Skeletal muscle cell (primary cell): ENCODE data around the gene CLDN1.

ENCODE experiments used
- DNase-seq: peaks from one replicate; pipeline ENCODE4 v3.0.0-alpha.2; 2010; ENCODE audit warnings: low read depth
- H3K4me3 ChIP-seq: 2 replicates; pipeline ENCODE4 v1.5.1; 2011; ENCODE audit warnings: low read depth, mild to moderate bottlenecking, control low read depth, low read length, moderate library complexity

CLDN1 gene, protein sequence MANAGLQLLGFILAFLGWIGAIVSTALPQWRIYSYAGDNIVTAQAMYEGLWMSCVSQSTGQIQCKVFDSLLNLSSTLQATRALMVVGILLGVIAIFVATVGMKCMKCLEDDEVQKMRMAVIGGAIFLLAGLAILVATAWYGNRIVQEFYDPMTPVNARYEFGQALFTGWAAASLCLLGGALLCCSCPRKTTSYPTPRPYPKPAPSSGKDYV

DNA sequence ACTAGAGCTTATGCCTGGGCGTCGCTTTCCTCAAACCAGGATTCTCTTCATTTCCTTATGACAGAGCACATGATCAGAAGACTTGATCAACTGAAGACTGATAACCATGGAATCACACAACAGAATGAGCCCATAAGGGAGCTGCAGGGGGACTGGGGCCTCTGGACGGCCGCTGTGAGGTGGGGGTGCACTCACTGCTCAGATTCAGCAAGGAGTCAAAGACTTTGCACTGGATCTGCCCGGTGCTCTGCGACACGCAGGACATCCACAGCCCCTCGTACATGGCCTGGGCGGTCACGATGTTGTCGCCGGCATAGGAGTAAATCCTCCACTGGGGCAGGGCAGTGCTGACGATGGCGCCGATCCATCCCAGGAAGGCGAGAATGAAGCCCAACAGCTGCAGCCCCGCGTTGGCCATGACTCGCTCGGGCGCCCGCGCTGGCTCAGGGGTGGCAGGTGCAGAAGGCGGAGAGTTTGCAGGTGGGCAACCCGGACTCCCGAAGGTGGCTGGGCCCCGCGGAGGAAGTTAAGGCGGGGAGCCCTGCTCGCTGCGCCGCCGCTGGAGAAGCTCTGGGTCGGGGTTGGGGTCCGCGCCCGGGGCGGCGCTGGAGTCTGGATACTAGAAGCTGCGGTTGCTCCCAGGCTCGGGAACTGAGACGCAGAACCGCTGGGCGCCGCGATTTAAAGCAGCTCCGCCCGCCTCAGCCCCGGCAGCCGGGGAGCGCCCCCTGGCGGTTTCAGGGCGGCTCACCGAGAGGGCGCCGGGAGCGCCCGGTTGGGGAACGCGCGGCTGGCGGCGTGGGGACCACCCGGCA, at the start of gene CLDN1:
CLDN1 (minus strand) TSS at position 658 of the 815 bp plus-strand sequence; CDS start at position 418, 240 bp downstream.
- peak within 1 kb of the TSS; percentile 55 for H3K4me3 ChIP-seq
- DNase-seq, result no peak

DNA sequence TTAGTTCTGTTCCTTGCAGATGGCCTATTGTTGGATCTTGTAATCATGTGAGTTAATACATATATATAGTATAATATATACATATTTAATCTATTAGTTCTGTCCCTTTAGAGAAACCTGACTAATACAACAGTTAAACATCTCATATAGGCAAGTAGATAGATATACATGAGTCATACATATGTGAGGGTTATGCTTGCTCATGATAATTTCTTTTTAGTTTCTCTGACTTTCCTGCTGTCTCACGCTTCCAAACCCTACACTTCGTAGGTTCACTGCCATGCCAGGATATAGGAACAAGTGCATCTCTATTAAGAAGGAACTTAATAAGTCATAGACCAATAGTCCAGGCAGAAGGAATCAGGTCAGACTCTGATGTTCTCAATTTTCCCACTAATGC, 48.9 kb upstream of the CLDN1 start:
- no peak for DNase-seq
- no peak overlapping the region for H3K4me3 ChIP-seq

DNA sequence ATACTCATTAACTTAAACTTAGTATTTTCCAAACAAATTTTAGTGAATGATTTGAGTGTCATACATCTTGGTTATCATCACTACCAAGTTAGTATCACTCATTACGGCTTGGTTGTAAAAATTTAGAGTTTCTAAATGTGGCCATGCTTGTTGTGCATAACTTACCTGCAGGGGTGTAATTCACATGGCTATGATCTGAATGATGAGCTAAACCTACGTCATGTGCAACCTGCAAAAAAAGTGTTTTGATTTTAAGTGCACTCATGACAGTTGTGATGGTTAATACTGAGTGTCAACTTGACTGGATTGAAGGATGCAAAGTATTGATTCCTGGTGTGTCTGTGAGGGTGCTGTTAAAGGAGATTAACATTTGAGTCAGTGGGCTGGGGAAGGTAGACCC, 48.1 kb upstream of the CLDN1 start:
- H3K4me3 ChIP-seq, result no peak overlapping the region
- DNase-seq, result no peak

DNA sequence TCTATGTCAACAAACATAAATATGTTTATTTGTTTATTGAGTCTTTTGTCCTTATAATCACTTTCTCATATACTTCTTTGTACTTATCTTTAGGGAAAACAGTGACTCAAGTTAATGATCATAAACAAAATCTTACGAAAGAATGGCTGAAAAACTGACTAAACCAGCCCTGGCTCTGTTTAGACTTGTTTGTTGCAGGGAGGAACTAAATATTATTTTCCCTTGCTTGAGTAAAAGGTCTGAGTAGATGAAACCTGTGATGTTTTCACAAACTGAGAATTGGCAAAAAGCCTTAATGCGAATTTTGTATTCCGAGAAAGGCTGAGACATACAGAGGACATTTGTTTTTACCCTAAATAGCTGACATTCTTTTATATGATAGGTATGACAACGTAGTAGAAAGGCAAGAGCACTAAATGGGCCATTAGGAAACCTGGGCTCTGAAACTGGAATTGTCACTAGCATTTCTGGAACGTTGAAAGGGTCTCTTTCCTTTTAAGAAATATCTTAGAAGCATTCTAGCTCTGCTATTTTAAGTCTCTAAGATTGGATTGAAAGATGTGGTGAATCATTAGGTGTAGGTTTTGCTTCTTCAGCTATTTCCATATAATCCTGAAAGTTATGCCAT, 47.5 kb upstream of the CLDN1 start:
- no peak for DNase-seq
- H3K4me3 ChIP-seq, result no peak overlapping the region

DNA sequence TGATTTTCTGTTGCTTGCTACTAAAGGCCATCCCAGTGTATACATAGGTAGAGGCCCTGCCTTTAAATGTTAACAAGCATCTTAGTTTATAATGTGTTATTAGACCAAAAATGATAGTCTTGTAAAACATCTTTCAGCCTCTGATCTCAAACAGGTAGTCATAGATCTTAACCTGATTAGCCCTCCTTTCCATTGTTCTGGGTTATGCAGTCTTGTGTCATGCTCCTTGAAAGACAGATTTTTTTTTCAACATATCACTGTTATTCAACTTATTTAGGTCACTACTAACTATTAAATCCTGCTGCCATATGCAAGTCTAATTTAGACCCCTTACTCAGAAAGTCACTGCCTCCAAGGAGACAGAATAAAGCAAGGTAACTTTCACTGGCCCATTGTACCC, 46.6 kb upstream of the CLDN1 start:
- H3K4me3 ChIP-seq, result no peak overlapping the region

DNA sequence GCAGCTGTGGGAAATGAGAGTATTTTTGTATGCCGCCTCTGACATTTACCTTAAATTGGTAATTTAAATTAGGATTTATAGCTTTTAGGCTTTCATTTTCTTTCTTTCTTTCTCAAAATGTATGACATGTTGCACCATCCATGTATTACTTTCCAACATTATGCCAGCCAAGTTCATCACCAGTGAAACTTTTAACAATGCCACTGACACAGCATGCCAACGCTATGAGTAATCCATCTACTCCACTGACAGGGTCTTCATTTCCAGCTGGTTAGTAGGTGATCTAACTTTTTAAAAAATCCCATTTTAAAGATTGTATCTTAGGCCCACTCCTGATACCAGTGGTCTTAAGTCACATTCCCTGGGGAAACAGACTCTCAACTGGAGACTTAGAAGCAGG, 43.9 kb upstream of the CLDN1 start:
- H3K4me3 ChIP-seq, result no peak overlapping the region
- no peak for DNase-seq

More for the DNA sequence above, 46.6 kb upstream of the CLDN1 start:
- DNase-seq, result no peak

DNA sequence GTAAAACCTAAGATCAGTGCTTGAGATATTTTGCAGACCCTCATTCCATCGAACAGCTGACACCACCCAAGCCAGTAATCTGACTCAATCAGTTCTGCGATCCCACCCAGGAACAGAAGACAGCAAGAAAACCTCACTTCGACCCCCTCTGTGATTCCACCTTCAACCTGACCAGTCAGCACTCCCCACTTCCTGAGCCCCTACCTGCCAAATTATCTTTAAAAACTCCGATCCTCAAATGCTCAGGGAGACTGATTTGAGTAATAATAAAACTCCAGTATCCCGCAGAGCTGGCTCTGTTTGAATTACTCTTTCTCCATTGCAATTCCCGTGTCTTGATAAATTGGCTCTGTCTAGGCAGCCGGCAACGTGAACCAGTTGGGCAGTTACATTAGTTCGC, 40.0 kb upstream of the CLDN1 start:
- H3K4me3 ChIP-seq, result no peak overlapping the region
- DNase-seq, result no peak

DNA sequence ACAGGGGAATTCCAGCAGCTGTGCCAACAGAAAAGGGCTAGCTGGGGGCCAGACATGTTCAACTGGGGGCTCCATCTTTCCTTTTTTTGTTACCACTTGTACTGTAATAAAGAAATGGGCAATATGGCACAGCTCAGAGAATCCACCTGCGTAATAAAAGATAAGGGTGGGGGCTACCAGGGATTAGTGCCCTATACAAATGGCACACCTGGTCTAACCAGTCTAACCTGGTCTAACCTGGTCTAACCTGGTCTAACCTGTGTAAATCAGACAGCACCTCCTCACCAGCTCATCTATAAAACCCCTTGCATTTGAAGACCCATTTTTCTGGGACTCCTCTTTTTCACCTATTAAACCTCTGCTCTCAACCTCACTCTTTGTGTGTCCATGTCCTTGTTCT, 39.5 kb upstream of the CLDN1 start:
- no peak for DNase-seq
- H3K4me3 ChIP-seq, result no peak overlapping the region

DNA sequence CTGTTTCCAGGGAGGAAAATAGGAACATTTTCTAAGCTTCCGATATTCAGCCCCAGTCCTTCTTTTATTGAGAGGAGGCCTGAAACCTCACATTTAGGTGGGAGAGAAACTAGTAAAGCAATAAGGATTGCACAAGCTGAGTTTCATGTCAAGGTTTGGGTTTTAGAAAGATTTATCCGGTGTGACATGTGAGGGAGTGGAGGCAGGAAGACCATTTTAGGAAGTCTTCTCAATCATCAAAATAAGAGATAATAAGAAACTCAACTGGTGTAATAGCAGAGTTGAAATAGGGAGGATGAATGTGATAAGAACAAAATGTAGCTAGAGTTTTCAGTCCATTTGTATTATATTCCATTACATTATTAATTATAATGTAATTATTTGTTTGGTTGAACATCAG, 38.0 kb upstream of the CLDN1 start:
- H3K4me3 ChIP-seq, result no peak overlapping the region
- DNase-seq, result no peak

DNA sequence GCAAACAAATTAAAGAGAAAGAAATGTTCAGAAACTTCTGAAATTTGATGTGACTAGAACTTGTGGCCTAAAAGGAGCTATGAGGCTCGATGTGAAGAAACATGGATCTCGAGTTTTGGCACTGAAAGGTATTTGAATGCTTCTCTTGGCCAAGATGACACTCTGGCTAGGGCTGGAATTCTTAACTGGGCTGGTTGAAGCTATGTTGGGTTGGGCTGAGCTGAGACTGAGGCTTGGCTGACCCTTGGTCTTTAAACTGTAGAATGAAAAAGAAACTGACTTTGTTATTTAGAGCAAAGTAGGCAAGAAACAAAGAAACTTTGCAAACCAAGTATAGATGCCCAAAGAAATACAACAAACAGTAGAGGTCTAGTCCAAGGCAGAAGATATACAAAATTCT, 37.6 kb upstream of the CLDN1 start:
- no peak overlapping the region for H3K4me3 ChIP-seq
- no peak for DNase-seq

DNA sequence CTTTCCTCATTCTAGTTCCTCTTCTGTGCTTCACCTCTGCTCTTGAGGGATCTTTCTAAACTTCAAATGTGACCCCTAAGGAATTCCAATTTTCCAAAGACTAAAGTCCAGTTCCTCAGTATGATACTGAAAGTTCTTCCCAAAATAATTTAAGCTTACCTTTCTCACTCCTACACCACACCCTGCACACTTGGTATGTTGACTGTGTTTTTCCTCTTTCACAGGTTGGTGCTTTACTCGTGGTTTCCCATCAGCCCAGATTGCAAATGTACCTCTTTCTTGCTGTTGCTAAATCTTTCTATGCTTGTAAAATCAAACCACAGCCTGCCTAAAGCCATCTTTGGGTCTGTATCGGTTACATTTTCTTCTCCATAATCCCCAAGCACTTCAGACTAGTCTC, 35.2 kb upstream of the CLDN1 start:
- DNase-seq, result no peak

DNA sequence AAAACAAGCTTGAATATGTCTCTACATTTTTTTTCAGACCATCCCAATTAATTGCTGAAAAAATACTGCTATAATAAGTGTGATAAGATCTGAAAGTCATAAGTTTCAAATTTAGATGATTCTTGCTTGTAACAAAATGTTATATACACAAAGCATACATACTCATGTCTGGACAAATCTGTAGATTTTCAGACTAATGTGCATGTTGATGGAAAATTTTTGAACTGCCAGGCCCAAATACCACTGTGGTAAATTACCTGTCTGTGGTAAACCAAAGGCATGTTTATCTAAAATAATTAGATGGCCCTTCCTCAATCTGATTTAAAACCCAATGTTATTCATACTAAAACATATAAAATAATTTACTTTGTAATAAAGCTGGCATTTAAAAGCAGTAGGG, 34.0 kb upstream of the CLDN1 start:
- H3K4me3 ChIP-seq, result no peak overlapping the region
- DNase-seq, result no peak

More for the DNA sequence above, 35.2 kb upstream of the CLDN1 start:
- no peak overlapping the region for H3K4me3 ChIP-seq

DNA sequence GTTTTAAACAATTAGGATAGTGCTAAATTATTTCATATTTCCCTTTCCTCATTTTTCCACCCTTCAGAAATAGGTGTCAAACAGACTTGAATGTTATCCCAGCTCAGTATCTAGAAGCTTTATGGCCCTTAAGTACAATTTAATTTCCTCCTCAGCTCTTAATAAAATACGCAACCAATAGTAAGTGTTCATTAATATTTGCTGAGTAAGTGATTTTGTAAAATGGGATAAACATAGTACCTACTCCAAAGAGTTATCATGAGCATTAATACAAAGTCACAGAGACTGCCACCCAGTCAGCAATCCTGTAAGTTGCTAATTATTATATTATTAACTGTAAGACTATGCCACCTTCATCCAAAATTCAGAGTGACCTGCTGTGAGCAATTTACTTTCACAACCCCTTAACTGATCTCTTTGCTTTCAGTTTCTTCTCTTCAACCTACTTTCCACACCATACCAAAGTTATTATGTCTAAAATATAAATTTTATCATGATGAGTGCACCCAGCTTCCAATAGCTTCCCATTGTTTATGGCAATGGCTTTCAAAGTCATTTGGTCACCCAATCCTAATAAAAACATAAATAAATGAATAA, 30.7 kb upstream of the CLDN1 start:
- H3K4me3 ChIP-seq, result no peak overlapping the region
- no peak for DNase-seq

DNA sequence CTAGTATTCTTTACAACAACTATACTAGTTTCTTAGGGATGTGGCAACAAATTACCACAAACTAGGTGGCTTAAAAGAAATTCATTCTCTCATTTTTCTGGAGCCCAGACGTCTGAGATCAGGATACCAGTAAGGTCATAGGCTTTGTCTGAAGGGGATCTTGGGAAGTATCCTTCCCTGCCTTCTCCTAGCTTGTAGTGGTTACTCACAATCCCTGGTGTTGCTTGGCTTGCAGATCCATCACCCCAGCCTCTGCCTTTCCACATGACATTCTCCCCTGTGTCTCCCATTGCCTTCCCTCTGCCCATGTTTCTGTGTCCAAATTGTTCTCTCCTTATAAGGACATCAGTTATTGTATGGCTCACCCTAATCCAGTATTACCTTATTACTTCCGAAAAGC, 24.3 kb upstream of the CLDN1 start:
- H3K4me3 ChIP-seq, result no peak overlapping the region
- no peak for DNase-seq

DNA sequence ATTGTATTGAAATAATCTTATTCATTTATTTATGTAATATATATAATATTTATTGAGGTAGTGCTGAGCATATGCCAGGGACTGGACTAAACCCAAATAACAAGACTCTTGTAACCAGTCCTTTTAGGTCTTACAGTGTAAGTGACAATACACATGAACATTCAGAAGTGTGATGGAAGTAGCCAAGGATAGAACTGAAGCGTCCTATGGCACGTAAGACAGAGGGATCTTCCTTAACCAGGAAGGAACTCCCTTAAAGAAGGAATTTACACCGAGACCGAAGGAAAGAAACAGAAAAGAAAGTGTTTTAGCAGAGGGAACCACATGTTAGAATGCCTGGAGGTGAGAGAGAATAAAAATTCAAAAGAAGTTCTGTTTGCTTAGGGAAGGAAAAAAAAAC, 23.6 kb upstream of the CLDN1 start:
- H3K4me3 ChIP-seq, result no peak overlapping the region
- DNase-seq, result no peak

DNA sequence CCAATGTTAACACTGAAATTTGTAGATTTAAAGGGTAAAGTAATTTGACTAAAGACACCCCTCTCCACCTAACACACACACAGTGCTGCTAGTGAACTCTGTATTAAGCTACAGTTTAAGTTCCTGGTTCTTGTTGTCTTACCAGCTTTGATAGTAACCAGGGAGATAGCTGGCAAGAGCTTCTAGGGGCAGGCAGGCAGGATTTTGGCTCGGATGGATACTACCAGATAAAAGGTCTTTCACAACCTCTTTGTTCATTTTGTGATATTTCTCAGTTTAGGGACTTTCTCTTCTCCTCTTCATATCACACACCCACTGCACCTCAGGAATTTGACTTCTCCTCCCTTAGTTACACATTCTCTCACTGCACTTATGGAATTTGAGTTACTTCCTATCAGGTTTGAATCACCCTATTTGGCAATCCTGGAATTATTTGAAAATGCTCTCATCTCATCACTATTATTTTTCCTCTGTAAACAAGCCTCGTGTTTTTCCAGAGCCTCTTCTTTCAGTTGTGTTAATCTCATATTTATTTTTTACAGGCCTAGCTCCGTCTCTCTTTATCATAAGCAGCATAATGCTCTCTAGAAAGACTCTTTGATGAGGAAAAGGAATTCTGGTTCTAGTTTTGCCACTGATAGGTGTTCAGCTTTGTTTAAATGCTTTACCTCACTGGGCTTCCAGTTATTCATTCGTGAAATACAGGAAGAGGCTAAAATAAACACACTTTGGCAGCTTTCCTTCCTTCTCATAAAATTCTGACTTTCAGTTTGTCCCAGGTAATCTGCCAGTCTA, 23.0 kb upstream of the CLDN1 start:
- H3K4me3 ChIP-seq, result no peak overlapping the region
- peak; percentile 78 for DNase-seq

DNA sequence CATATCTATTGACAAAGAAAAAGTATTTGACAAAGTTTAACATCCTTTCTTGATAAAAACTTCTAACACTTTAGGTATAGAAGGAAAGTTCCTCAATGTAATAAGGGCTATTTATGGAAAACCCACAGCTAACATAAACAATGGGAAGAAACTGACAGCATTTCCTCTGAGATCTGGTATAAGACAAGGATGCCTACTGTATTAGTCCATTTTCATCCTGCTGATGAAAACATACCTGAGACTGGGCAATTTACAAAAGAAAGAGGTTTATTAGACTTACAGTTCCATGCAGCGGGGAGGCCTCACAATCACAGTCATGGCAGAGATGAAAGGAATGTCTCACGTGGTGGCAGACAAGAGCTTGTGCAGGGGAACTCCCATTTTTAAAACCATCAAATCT, 17.8 kb upstream of the CLDN1 start:
- H3K4me3 ChIP-seq, result no peak overlapping the region
- no peak for DNase-seq

DNA sequence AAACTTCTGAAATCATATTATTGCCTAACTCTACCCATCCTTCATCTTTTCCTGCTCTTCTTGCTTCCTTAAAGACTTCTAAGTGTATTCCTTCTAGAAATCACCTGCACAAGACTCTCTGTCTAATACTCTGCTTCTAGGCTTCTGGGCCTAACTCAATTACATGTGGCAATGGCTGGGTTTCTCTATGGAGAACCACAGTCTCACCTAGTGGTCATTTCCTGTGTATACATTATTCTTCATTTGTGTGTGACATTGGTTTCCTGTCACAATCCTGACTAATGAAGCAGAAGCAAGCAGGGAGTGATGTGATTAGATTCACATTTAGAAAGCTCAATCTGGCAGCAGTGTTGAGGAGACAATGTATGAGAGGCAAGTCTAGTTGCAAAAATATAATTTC, 16.9 kb upstream of the CLDN1 start:
- no peak overlapping the region for H3K4me3 ChIP-seq
- DNase-seq, result no peak

DNA sequence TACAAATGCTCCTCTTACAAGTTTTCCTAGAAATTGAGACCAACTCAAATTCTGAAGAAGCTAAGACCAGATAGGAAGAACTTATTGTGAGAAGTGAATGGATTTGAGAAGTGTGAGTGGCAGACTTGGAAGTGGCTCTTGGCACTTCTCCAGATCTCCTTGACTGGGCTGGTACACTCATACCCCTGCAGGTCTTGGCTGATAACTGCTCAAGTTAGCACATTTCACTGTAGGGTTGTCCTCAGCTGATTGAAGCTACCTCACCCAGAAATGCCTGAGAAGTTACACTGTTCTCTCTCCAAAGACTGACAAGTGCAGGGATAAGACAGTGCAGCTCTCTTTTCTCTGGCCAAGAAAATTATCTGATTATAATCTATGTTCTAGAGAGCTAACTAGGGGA, 16.5 kb upstream of the CLDN1 start:
- H3K4me3 ChIP-seq, result no peak overlapping the region
- no peak for DNase-seq

DNA sequence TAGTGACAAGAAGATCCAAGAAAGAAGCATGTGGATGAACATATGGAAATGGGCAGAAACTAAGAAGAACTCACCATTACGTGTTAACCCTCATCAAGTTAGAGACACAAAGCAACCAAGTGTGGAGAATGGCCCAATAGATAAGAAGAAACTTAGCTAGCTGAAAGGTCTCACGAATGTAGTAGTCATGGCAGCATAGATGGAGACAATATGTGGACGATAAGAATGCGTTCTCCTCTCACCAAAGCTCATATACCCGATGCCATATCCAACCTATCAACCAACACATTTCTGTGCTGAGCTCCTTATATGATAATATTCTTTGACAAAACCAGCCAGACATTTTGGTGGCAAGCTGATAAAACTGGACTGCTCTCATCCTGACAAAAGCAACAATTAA, 15.1 kb upstream of the CLDN1 start:
- no peak for DNase-seq
- H3K4me3 ChIP-seq, result no peak overlapping the region
